MCF 10A (cell line): Measurements from ENCODE around the gene HOXA3. TPM values are rescaled to one million over a fixed set of nuclear protein-coding genes. Genes with fewer than 3 reads are reported as not detected.

Experiments
- BruUV-seq: library from RNA; stranded (reverse); fragments of 400-500 nt; replicated peaks from 2 replicates; lab custom pipeline; 2021; lab: Mats Ljungman, UMichigan
- CTCF ChIA-PET: fragments of 300-600 bp; sonication (Branson Sonifier 250); formaldehyde crosslinking; extraction: SDS; loops from one replicate; lab custom pipeline; 2021; ENCODE audit warnings: antibody characterized with exemption, inconsistent platforms; lab: Yijun Ruan, JAX
- POLR2A ChIA-PET: fragments of 300-600, 350-650 bp; sonication (Branson Sonifier 250); formaldehyde crosslinking; extraction: SDS; loops from one replicate; lab custom pipeline; 2020; ENCODE audit warnings: antibody characterized with exemption, inconsistent platforms; lab: Yijun Ruan, JAX
- DNase-seq: peaks from one replicate; pipeline ENCODE4 v3.0.0-alpha.2; 2018; ENCODE audit not compliant: unreplicated experiment
- H3K27ac Mint-ChIP-seq: one replicate; pipeline ENCODE4 v1.8.0; 2022; ENCODE audit warnings: mild to moderate bottlenecking, low read depth, mixed read lengths; ENCODE audit not compliant: unreplicated experiment
- H3K27me3 Mint-ChIP-seq: one replicate; pipeline ENCODE4 v1.8.0; 2022; ENCODE audit warnings: mixed read lengths; ENCODE audit not compliant: insufficient read depth, unreplicated experiment
- H3K36me3 Mint-ChIP-seq: one replicate; pipeline ENCODE4 v1.8.0; 2022; ENCODE audit warnings: mild to moderate bottlenecking, moderate library complexity, mixed read lengths; ENCODE audit not compliant: insufficient read depth, unreplicated experiment
- H3K4me1 Mint-ChIP-seq: one replicate; pipeline ENCODE4 v1.8.0; 2022; ENCODE audit warnings: mixed read lengths; ENCODE audit not compliant: insufficient read depth, unreplicated experiment
- H3K4me3 Mint-ChIP-seq: one replicate; pipeline ENCODE4 v1.8.0; 2022; ENCODE audit warnings: mild to moderate bottlenecking, moderate library complexity, mixed read lengths; ENCODE audit not compliant: unreplicated experiment
- H3K9me3 Mint-ChIP-seq: one replicate; pipeline ENCODE4 v1.8.0; 2022; ENCODE audit warnings: mixed read lengths; ENCODE audit not compliant: unreplicated experiment
- intact Hi-C: fragments of 100-400 bp; cut with micrococcal nuclease; formaldehyde crosslinking; loops from 2 replicates; pipeline ENCODE4 v1.14.1; 2022
- total RNA-seq: library from RNA; stranded (reverse); gene quantifications from 2 replicates; pipeline ENCODE4 v1.2.3, GENCODE V29; 2022
- TF ChIP-seq, protein P1 (sequence below): fragments of 200-600 bp; IDR thresholded peaks from one replicate; pipeline ENCODE4 v1.8.0; 2022; ENCODE audit warnings: antibody characterized with exemption, mild to moderate bottlenecking; ENCODE audit not compliant: unreplicated experiment

The HOXA3 gene
- total RNA-seq, 1 experiment from 2014 or later = 8.2 TPM

DNA sequence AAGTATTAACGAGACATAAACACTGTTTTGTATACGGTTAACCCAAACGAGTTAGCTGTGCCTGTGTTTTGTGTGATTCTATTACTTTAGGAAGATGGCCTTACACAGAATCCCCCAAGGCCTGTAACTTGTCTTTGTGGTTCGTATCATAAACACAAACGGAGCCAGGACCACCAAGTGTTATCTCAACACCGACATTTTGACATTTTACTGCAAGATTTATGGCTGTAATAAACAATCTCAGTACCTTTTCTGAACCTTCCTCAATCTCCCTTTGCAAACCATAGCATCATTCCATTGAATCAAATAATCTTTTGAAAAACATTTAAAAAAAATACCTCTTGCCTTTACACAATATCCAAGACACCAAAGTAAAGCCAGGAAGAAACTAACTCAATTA is 19.4 kb downstream of the HOXA3 start:
- no TSS peak for BruUV-seq
- ChIA-PET POLR2A (interaction anchor here (0.6 to 3.2 kb wide), 5 partner anchors 9 to 270 kb away, joined by 3 to 60 read pairs (median 13); partner anchors contain the start of genes HOXA5 and HOXA9), CTCF (interaction anchor here (0.6 to 4.5 kb wide), 2 partner anchors 18 to 36 kb away, joined by 3 to 19 read pairs; no protein-coding TSS in a partner anchor)
- Mint-ChIP-seq H3K27me3 (no peaks in the 10 kb centered on the region), H3K4me1 (peaks cover 44% of the 10 kb centered on the region), H3K9me3 (no peaks in the 10 kb centered on the region), H3K27ac (peak overlapping the region; percentile 95), H3K4me3 (no peak overlapping the region), H3K36me3 (peaks cover 7% of the 10 kb centered on the region)
- TF ChIP-seq, protein P1, sequence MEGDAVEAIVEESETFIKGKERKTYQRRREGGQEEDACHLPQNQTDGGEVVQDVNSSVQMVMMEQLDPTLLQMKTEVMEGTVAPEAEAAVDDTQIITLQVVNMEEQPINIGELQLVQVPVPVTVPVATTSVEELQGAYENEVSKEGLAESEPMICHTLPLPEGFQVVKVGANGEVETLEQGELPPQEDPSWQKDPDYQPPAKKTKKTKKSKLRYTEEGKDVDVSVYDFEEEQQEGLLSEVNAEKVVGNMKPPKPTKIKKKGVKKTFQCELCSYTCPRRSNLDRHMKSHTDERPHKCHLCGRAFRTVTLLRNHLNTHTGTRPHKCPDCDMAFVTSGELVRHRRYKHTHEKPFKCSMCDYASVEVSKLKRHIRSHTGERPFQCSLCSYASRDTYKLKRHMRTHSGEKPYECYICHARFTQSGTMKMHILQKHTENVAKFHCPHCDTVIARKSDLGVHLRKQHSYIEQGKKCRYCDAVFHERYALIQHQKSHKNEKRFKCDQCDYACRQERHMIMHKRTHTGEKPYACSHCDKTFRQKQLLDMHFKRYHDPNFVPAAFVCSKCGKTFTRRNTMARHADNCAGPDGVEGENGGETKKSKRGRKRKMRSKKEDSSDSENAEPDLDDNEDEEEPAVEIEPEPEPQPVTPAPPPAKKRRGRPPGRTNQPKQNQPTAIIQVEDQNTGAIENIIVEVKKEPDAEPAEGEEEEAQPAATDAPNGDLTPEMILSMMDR = no peak
- DNase-seq = no peak
- intact Hi-C loops = no loop called here

DNA sequence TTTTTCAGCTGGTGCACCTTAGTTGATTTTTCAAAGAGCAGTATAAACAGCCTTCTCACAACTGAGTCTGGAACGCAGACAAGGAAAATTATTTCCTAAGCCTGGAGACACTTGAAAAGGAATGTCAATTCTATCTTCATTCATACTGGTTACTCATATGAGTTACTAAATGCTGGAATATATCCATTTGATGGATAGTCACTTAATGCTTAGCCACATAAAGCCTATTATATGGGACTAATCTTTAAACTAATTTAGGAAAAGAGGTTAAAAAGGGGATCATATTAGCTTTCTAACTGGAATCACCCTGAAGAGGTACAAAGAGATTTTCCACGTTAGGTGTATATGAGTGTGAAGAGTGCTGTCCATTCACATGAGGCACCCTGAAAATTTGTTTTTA is 20.2 kb downstream of the HOXA3 start:
- CTCF ChIA-PET = interaction anchor here (1.5 to 4.5 kb wide), 5 partner anchors 12 to 450 kb away, joined by 6 to 19 read pairs (median 10); no protein-coding TSS in a partner anchor
- no peak overlapping the region for H3K27ac Mint-ChIP-seq
- TF ChIP-seq, protein P1 = no peak
- intact Hi-C loops = no loop called here
- H3K4me3 Mint-ChIP-seq = peak overlapping the region; percentile 12
- no peak for DNase-seq
- peaks cover 39% of the 10 kb centered on the region for H3K4me1 Mint-ChIP-seq
- H3K36me3 Mint-ChIP-seq = peaks cover 7% of the 10 kb centered on the region
- H3K9me3 Mint-ChIP-seq = no peaks in the 10 kb centered on the region
- no TSS peak for BruUV-seq
- POLR2A ChIA-PET = interaction anchor here (0.6 to 3.2 kb wide), 9 partner anchors 9 to 441 kb away, joined by 3 to 60 read pairs (median 6); partner anchors contain the start of genes HOXA5, HOXA9 and SKAP2
- H3K27me3 Mint-ChIP-seq = no peaks in the 10 kb centered on the region

DNA sequence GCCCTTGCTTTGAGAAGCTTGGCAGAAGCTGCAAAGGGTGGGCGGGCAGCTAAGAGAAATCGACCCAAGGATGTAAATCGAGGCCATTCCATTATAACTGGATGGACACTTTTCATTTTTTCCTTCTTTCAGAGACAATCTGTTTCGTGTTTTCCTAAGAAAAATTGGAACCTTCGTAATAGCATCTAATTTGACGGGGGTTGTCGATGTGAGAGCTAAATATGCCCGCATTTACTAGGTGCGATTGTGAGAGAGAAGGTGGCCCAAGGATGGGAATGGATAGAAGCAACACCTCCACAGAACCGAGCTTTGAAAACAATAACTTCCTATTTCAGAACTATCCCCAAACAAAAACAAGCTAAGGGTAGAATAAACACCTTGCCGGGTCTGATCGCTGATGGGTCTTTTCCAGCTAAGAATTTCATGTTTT is 21.0 kb downstream of the HOXA3 start:
- H3K4me1 Mint-ChIP-seq = peaks cover 38% of the 10 kb centered on the region
- H3K36me3 Mint-ChIP-seq = peaks cover 7% of the 10 kb centered on the region
- H3K27ac Mint-ChIP-seq = peak overlapping the region; percentile 51
- ChIA-PET POLR2A (interaction anchor here (0.6 to 3.2 kb wide), 17 partner anchors 10 to 927 kb away, joined by 3 to 60 read pairs (median 4); partner anchors contain the start of genes HOXA5 and SKAP2), CTCF (interaction anchor here (0.6 to 4.5 kb wide), 12 partner anchors 9 to 449 kb away, joined by 3 to 19 read pairs (median 5); no protein-coding TSS in a partner anchor)
- intact Hi-C loops = no loop called here
- H3K9me3 Mint-ChIP-seq = no peaks in the 10 kb centered on the region
- DNase-seq = no peak
- no peaks in the 10 kb centered on the region for H3K27me3 Mint-ChIP-seq
- BruUV-seq = no TSS peak
- TF ChIP-seq, protein P1 = no peak
- peak overlapping the region; percentile 80 for H3K4me3 Mint-ChIP-seq

DNA sequence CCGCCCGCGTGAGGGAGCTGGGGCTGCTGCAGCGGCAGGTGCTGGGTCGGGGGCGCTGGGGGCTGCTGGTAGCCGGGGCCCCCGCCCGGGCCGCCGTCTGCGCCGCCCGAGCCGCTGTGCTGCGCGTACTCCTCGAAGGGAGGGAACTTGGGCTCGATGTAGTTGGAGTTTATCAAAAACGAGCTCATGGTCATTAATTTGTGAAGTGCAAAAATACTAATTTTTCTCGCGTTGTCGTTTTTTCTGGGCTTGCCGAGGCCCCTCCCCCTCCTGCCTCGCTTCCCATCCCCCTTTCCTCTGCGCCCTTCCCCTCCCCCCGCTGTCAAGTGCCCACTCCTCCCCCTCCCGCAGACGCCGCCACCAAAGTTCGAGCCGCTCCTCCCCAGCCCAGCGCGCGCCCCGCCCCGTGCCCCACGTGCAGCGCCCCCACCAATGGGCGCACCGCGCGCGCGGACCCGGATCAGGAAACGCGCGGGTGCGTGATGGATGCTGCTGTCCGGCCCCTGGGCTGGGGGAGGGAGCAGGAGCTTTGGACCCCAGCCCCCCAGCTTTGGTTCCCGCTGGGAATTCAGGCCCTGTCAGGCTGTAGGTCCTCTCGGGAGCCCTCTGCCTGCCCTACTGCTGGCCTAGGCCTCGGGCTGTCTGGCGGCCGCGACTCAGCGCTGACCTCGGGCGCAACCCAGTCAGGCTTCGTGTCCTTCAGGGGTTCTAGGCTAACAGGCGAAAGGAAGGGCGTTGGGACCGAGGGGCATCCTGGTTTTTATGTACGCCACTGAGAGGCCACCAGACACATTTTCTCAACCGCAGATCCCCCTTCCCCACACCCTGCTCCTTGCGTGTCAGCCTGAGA is 21.6 kb downstream of the HOXA3 start, which contains the start of gene HOXA4:
HOXA4 (minus strand) TSS at position 218 of the 850 bp plus-strand sequence; CDS start at position 194, 24 bp downstream.
- H3K4me3 Mint-ChIP-seq = peak within 1 kb of the TSS; percentile 80
- no peaks in the 10 kb centered on the region for H3K9me3 Mint-ChIP-seq
- H3K36me3 Mint-ChIP-seq = peaks cover 7% of the 10 kb centered on the region
- H3K27me3 Mint-ChIP-seq = no peaks in the 10 kb centered on the region
- peak; percentile 93 for DNase-seq
- ChIA-PET POLR2A (interaction anchor here (0.6 to 3.2 kb wide), 16 partner anchors 11 to 926 kb away, joined by 3 to 60 read pairs (median 4); partner anchors contain the start of genes HOXA5 and SKAP2), CTCF (interaction anchor here (0.6 to 4.5 kb wide), 14 partner anchors 10 to 449 kb away, joined by 3 to 19 read pairs (median 4); no protein-coding TSS in a partner anchor)
- peaks cover 32% of the 10 kb centered on the region for H3K4me1 Mint-ChIP-seq
- intact Hi-C loops = loop anchor here (1.0 kb wide), 1 partner anchor 15 kb away; no protein-coding TSS in a partner anchor
- BruUV-seq = TSS peak; percentile 83
- TF ChIP-seq, protein P1 = no peak
- peak within 1 kb of the TSS; percentile 51 for H3K27ac Mint-ChIP-seq
